T-helper 2 cell treated with Interferon-gamma antibody and Interleukin-4, amounts not matched to agents 5 μg/mL and 100 μg/mL, for 36 hours (primary cell): Measurements from ENCODE around the gene DENND1C.

Source experiments
- DNase-seq: peaks from one replicate; pipeline ENCODE4 v3.0.0; 2021; ENCODE audit warnings: low spot score
- H3K27ac Mint-ChIP-seq: one replicate; pipeline ENCODE4 v1.8.0; 2021; ENCODE audit warnings: mild to moderate bottlenecking, mixed read lengths
- H3K27me3 Mint-ChIP-seq: one replicate; pipeline ENCODE4 v1.8.0; 2021; ENCODE audit warnings: low read depth, mixed read lengths
- H3K36me3 Mint-ChIP-seq: one replicate; pipeline ENCODE4 v1.8.0; 2021; ENCODE audit warnings: low read depth, mixed read lengths
- H3K4me1 Mint-ChIP-seq: one replicate; pipeline ENCODE4 v1.8.0; 2021; ENCODE audit warnings: low read depth, mixed read lengths
- H3K4me3 Mint-ChIP-seq: one replicate; pipeline ENCODE4 v1.8.0; 2022; ENCODE audit warnings: mild to moderate bottlenecking, moderate library complexity, mixed read lengths
- H3K9me3 Mint-ChIP-seq: one replicate; pipeline ENCODE4 v1.8.0; 2021; ENCODE audit warnings: mixed read lengths

Gene DENND1C

GRCh38 chr19:6459262-6460098 is 22.1 kb downstream of the DENND1C start, which contains the start of gene SLC25A23:
Gene SLC25A23, minus strand, starts transcription at chr19:6459792. Its CDS starts 164 bp downstream, at chr19:6459628.
- H3K27ac Mint-ChIP-seq: peak within 1 kb of the TSS; percentile 81
- H3K27me3 Mint-ChIP-seq: no peaks in the 10 kb centered on the region
- H3K4me3 Mint-ChIP-seq: peak within 1 kb of the TSS; percentile 91
- H3K4me1 Mint-ChIP-seq: peaks cover 11% of the 10 kb centered on the region
- peak; percentile 57 for DNase-seq
- H3K9me3 Mint-ChIP-seq: peaks cover 10% of the 10 kb centered on the region
- peaks cover 20% of the 10 kb centered on the region for H3K36me3 Mint-ChIP-seq

GRCh38 chr19:6458695-6459261 is 22.8 kb downstream of the DENND1C start:
- H3K36me3 Mint-ChIP-seq: peaks cover 25% of the 10 kb centered on the region
- H3K4me1 Mint-ChIP-seq: peaks cover 11% of the 10 kb centered on the region
- no peaks in the 10 kb centered on the region for H3K27me3 Mint-ChIP-seq
- H3K4me3 Mint-ChIP-seq: peak overlapping the region; percentile 89
- no peak for DNase-seq
- peaks cover 14% of the 10 kb centered on the region for H3K9me3 Mint-ChIP-seq
- peak overlapping the region; percentile 81 for H3K27ac Mint-ChIP-seq

GRCh38 chr19:6457958-6458694 is 23.5 kb downstream of the DENND1C start:
- Mint-ChIP-seq H3K9me3 (peaks cover 18% of the 10 kb centered on the region), H3K4me3 (peak overlapping the region; percentile 89), H3K27ac (peak overlapping the region; percentile 15), H3K27me3 (no peaks in the 10 kb centered on the region), H3K4me1 (peaks cover 11% of the 10 kb centered on the region), H3K36me3 (peaks cover 29% of the 10 kb centered on the region)
- no peak for DNase-seq

- no peak for DNase-seq
- Mint-ChIP-seq H3K27me3 (no peaks in the 10 kb centered on the region), H3K4me3 (no peak overlapping the region), H3K27ac (no peak overlapping the region), H3K36me3 (peaks cover 40% of the 10 kb centered on the region), H3K4me1 (peaks cover 11% of the 10 kb centered on the region), H3K9me3 (peaks cover 18% of the 10 kb centered on the region)
Observed at GRCh38 chr19:6455924-6456323, 25.7 kb downstream of the DENND1C start.

- no peak overlapping the region for H3K27ac Mint-ChIP-seq
- H3K4me1 Mint-ChIP-seq: peaks cover 6% of the 10 kb centered on the region
- H3K4me3 Mint-ChIP-seq: no peak overlapping the region
- H3K27me3 Mint-ChIP-seq: no peaks in the 10 kb centered on the region
- DNase-seq: no peak
- peaks cover 44% of the 10 kb centered on the region for H3K36me3 Mint-ChIP-seq
- peaks cover 18% of the 10 kb centered on the region for H3K9me3 Mint-ChIP-seq
Observed at GRCh38 chr19:6453951-6454565, 27.5 kb downstream of the DENND1C start.

GRCh38 chr19:6452899-6453298 is 28.7 kb downstream of the DENND1C start:
- H3K4me3 Mint-ChIP-seq: no peak overlapping the region
- H3K27ac Mint-ChIP-seq: no peak overlapping the region
- peaks cover 18% of the 10 kb centered on the region for H3K9me3 Mint-ChIP-seq
- peaks cover 44% of the 10 kb centered on the region for H3K36me3 Mint-ChIP-seq
- H3K4me1 Mint-ChIP-seq: no peaks in the 10 kb centered on the region
- no peaks in the 10 kb centered on the region for H3K27me3 Mint-ChIP-seq
- DNase-seq: no peak

- Mint-ChIP-seq H3K36me3 (peaks cover 44% of the 10 kb centered on the region), H3K27ac (no peak overlapping the region), H3K4me1 (no peaks in the 10 kb centered on the region), H3K9me3 (peaks cover 18% of the 10 kb centered on the region), H3K4me3 (no peak overlapping the region), H3K27me3 (no peaks in the 10 kb centered on the region)
- DNase-seq: no peak
Observed at GRCh38 chr19:6452223-6452614, 29.4 kb downstream of the DENND1C start.

GRCh38 chr19:6451583-6452222 is 29.9 kb downstream of the DENND1C start:
- Mint-ChIP-seq H3K27ac (no peak overlapping the region), H3K27me3 (no peaks in the 10 kb centered on the region), H3K4me1 (no peaks in the 10 kb centered on the region), H3K36me3 (peaks cover 44% of the 10 kb centered on the region), H3K9me3 (peaks cover 18% of the 10 kb centered on the region), H3K4me3 (no peak overlapping the region)
- no peak for DNase-seq

- Mint-ChIP-seq H3K9me3 (peaks cover 14% of the 10 kb centered on the region), H3K4me1 (no peaks in the 10 kb centered on the region), H3K27me3 (no peaks in the 10 kb centered on the region), H3K36me3 (peaks cover 37% of the 10 kb centered on the region), H3K4me3 (no peak overlapping the region), H3K27ac (no peak overlapping the region)
- DNase-seq: no peak
Observed at GRCh38 chr19:6450166-6450565, 31.4 kb downstream of the DENND1C start.

GRCh38 chr19:6448045-6448444 is 33.5 kb downstream of the DENND1C start:
- Mint-ChIP-seq H3K36me3 (peaks cover 20% of the 10 kb centered on the region), H3K4me1 (no peaks in the 10 kb centered on the region), H3K9me3 (no peaks in the 10 kb centered on the region), H3K4me3 (no peak overlapping the region), H3K27me3 (no peaks in the 10 kb centered on the region), H3K27ac (no peak overlapping the region)
- no peak for DNase-seq

GRCh38 chr19:6446452-6446851 is 35.1 kb downstream of the DENND1C start:
- H3K27ac Mint-ChIP-seq: no peak overlapping the region
- no peaks in the 10 kb centered on the region for H3K9me3 Mint-ChIP-seq
- H3K4me3 Mint-ChIP-seq: no peak overlapping the region
- H3K36me3 Mint-ChIP-seq: peaks cover 9% of the 10 kb centered on the region
- no peaks in the 10 kb centered on the region for H3K4me1 Mint-ChIP-seq
- no peaks in the 10 kb centered on the region for H3K27me3 Mint-ChIP-seq
- DNase-seq: no peak

GRCh38 chr19:6443986-6444385 is 37.6 kb downstream of the DENND1C start:
- H3K27me3 Mint-ChIP-seq: no peaks in the 10 kb centered on the region

GRCh38 chr19:6442087-6442688 is 39.4 kb downstream of the DENND1C start:
- Mint-ChIP-seq H3K4me1 (no peaks in the 10 kb centered on the region), H3K27me3 (no peaks in the 10 kb centered on the region), H3K36me3 (peaks cover 6% of the 10 kb centered on the region), H3K9me3 (no peaks in the 10 kb centered on the region), H3K27ac (no peak overlapping the region), H3K4me3 (no peak overlapping the region)
- no peak for DNase-seq

More at GRCh38 chr19:6443986-6444385, 37.6 kb downstream of the DENND1C start:
- Mint-ChIP-seq H3K36me3 (peaks cover 6% of the 10 kb centered on the region), H3K27ac (no peak overlapping the region), H3K4me3 (no peak overlapping the region), H3K4me1 (no peaks in the 10 kb centered on the region), H3K9me3 (no peaks in the 10 kb centered on the region)
- no peak for DNase-seq
